Stimulated activated naive CD4-positive, alpha-beta T cell (primary cell): ENCODE measurements around the gene FAM210B.
"Not testable (repeated sequence)": the region's sequence is repeated elsewhere in the genome, so short reads cannot be mapped to it uniquely, and the experiment has no call there.

ENCODE experiments used
- DNase-seq, 6 experiments: peaks; one replicate each; lab custom pipeline; 2025; lab: John Stamatoyannopoulos, UW

FAM210B gene

GRCh38 chr20:56360908-56361205 lies 2.1 kb downstream of the FAM210B start:
- no peak for DNase-seq

GRCh38 chr20:56361900-56362299 lies 3.1 kb downstream of the FAM210B start:
- no peak for DNase-seq

DNA sequence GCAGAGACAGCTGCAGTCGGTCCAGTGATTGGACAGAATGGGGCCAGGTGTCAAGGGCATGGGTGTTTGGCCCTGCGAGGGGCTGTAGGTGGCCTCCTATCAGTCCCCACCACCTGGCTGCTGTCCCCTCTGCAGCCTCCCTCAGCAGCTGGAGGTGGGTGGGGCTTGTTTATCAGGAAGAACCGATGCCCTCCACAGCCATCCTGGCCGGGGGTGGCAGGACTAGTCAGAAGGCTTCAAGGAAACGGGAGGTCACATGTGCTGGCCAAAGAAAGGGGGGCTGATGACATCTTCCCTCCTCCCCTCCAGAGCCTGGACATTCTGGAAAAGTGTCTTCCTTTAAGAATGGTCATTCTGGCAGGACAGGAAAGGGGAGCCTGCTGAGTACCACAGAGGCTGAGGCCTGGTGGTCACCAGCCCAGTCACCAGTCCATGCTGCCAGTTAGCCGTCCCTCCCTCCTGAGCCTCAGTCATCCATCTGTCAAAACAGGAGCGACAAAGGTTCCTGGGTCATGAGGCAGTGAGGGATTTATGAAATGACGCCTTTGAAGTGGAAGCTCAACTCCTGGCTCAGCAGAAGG lies 4.1 kb downstream of the FAM210B start:
- no peak for DNase-seq

- DNase-seq: no peak
Observed at GRCh38 chr20:56363491-56363890, 4.7 kb downstream of the FAM210B start.

DNA sequence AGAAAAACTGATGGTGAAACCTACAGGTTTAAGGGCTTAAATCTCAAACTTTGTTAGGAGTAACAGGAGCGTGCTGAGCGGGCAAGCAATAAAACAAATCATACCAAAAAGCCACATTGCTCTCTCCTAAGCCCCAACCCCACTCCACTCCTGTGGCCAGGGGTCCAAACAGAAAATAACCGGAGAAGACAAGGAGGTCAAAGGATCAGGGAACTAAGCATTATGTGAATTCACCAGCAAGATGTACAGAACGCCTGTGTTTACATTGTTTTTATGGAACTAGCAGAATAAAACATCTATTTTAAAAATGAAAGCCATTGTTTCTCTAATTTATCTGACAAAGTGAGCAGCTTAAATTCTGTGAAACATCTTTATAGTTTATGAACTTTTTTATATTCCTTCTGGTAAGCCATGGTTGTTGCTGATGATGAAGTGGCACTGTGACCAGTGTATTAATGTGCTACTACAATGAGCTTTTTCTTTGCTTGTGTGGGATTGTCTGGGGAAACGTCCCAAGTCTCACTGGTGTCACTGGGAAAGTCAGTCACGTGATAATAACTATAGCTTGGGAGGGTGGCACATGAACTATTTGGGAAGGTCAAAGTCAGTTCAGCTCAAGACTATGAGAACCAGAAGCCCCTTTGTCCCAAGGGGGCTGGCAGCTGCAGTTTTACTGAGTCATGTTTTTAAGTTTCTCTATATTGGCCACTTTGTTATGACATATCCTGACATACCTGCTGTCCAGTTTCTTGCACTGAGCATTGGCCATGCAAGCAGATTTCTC lies 9.8 kb downstream of the FAM210B start:
- no peak for DNase-seq

DNA sequence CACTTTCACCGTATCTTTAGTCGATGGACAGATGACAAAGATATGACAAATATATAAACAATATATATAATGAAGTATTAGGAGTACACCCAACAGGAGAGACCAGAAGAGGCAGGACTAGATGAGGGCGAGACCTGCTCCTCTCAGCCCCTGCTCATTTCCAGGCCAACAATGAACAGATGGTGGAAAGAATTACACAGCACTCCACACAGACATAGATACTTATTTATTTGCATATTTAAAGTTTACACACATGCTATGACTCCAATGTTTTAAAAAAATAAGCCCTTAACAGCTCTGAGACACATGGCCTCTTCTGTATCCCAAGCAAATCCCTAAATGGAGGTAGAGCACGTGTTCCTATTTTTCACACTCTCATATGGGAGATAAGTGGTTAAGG lies 10.4 kb downstream of the FAM210B start:
- DNase-seq: no peak

- no peak for DNase-seq
Observed at GRCh38 chr20:56371977-56372376, 13.2 kb downstream of the FAM210B start.

GRCh38 chr20:56372850-56373249 lies 14.1 kb downstream of the FAM210B start:
- no peak for DNase-seq

- no peak for DNase-seq
Observed at GRCh38 chr20:56373942-56374341, 15.2 kb downstream of the FAM210B start.

- no peak for DNase-seq
Observed at GRCh38 chr20:56376331-56376730, 17.6 kb downstream of the FAM210B start.

DNA sequence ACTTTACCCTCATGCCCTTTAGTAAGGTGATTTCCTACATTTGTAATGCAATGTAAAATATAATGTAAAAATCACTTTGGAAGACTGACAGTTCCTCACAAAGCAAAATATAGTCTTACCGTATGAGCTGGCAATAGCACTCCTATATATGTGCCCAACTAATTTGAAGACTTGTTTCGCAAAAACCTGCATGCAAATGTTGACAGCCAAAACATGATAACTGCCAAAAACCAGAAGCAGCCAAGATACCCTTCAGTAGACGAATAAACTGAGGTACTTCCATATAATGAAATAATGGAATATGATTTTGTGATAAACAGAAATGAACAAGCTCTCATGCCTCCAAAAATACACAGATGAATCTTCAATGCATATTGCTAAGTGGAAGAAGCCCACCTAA lies 19.6 kb downstream of the FAM210B start:
- DNase-seq: no peak

DNA sequence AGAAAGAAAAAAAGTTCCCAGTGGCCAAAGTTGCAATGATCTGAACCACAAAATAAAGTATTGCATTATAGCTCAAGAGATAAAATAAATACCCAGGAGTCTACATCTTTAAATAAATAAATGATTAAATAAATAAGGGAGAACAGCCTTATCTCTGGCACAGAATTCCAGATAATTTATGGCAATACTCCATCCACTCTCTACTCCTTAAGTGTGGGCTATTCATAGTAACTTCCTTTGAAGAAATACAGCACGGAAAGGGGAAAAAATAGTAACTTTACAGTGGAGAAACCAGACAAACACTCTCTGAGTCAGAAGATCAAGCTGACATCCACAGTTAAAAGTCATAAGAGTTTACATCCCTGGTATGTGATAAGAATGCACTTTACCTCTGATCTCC lies 21.6 kb downstream of the FAM210B start:
- no peak for DNase-seq

- DNase-seq: no peak
Observed at GRCh38 chr20:56381501-56381900, 22.7 kb downstream of the FAM210B start.

DNA sequence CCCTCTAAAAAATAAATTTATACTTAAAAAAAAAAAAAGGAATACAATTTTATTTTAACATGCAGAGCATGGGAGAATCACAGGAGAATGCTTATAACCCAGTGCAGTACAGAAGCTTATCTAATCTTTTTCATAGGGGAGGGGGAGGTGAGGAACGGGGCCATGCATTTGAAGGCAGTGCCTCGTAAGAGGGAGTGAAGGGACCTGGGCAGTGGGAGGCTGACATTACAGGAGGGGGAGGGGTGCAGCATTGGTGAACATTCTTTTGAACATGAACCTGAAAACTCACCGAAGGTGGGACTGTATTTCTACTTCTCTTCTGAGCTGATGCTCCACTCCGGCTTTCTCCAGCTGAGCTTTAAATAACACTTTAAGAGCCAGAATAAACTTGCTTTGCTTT lies 23.9 kb downstream of the FAM210B start:
- DNase-seq: no peak

- no peak for DNase-seq
Observed at GRCh38 chr20:56383334-56383733, 24.6 kb downstream of the FAM210B start.

- no peak for DNase-seq
Observed at GRCh38 chr20:56385130-56385529, 26.4 kb downstream of the FAM210B start.

- no peak for DNase-seq
Observed at GRCh38 chr20:56386219-56386618, 27.4 kb downstream of the FAM210B start.

- DNase-seq: no peak
Observed at GRCh38 chr20:56388882-56389281, 30.1 kb downstream of the FAM210B start.

- DNase-seq: no peak
Observed at GRCh38 chr20:56389807-56390206, 31.0 kb downstream of the FAM210B start.

GRCh38 chr20:56390396-56390795 lies 31.6 kb downstream of the FAM210B start:
- DNase-seq: not testable (repeated sequence)

DNA sequence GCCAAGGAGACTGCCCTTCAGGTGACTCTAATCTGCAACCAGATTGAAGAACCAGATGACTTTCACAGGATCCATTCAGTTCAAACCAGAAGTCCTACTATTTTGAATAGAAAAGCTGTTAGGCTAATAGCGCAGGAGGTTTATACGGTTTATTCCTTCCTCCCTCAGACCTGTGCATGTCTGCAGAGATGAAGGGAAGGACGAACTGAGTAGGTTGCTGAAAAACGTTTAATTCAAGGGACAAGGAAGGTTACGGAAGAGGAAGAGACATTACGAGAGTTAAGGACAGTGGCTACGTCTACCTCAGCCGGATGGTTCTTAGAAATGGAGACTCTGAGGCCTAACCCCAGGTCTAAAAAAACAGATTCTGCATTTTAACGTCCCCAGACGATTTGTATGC lies 32.3 kb downstream of the FAM210B start:
- DNase-seq: no peak

DNA sequence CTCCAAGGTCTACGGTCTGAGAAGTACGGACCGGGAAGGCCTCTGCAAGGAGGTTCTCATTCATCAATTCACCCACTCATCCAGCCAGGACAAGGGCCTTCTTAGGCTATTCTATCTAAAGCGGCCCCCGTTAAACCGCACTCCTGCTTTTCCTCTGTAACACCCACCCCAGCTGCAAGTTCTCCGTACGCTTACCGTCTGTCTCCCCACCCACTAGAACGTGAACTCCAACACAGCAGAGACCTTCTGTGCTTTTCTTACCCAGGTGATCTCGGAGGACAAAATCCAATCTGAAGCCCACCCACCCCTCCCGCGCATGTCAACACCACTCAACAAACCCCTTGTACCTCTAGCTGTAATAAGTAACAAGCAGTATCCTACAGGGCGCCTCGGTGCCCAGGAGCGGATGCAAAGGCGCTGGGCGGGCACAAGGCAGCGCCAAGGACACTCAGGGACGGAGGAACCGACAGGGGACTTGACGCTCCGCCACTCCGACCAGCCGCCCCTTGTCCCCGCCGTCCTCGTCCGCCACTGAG lies 32.9 kb downstream of the FAM210B start:
- DNase-seq: no peak

DNA sequence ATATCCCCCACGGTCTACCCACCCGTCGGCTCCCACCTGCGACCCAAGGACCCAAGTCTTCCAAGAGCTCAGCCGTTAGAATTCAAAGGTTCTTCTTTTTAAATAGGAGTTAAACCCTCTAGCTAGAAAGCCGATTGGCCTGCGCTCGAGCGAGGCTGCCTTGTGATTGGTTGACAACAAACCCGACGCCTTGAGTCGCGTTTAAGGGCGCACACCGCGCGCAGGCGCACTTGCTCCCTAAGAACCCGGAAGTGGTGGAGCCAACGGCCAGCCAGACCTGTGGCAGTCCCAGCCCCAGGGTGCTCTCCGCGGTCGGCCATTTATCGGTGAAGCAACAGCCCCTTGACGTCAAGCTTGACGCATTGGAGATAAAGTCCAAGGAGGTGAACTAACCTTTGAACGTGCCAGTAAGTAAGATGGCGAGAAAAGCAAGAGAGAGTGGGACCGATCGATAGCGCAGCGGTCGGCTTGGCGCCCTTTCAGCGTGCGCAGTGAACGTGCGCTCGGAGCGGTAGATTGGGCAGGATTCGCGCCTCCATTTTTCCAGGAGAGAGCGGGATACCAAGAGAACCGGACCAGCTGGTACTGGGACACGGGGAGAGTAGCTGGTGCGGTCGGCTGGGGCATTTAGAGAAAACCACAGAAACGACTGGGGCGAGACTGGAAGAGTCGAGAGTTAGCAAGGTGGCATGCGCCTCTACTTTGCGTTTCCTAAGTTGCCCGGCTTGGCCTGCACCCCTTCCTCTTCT lies 33.5 kb downstream of the FAM210B start, which contains the start of the genes AURKA and CSTF1:
AURKA (minus strand) TSS at position 84 of the 749 bp plus-strand sequence. CDS start 4,018 bp downstream, outside the sequence.
CSTF1 (plus strand) TSS at position 514 of the 749 bp plus-strand sequence. CDS start 2,908 bp downstream, outside the sequence.
- peak; percentile 97 to 99 (median 99) for DNase-seq
